HG03575 (cell line): ENCODE measurements around the gene NAPA.

Source experiments
- ATAC-seq: cut with Tn5 transposase; IDR thresholded peaks from one replicate; pipeline ENCODE4 v1.9.1; 2021; ENCODE audit not compliant: unreplicated experiment, insufficient number of reproducible peaks, low FRiP score; ENCODE audit errors: extremely low read depth

Gene NAPA

DNA sequence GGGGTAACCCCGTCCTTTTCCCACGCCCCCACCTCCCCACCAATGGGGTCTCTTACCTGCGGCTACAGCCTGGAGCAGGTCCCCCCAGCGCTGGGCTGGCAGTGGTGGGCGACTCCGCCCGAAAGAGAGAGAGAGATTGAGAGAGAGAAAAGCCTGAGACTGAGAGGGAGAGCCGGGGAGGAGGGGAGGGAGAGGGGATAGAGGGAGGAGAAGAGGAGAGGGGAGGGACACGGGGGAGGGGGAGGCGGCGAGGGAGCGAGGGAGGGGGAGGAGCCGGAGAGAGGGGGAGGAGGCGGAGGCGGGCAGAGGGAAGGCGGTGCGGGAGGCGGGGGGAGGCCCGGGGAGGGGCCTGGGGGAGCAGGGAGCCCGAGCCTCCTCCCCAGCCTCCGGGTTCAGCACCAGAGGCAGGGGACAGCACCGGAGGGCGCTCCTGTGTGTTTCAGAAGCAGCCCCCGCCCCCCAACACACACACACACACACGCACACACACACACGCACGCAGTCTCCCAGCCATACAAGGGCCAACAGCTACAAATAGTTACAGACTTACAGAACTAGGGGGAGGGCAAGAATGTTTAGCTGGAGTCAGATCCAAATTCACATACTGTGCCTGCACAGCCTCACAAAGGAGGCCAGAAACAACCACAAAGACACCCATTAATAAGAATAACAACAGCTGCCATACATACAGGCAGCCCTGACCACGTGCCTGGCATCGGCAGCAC lies 43.0 kb downstream of the NAPA start, which contains the start of gene SLC8A2:
Gene SLC8A2 (minus strand): TSS at position 161 of the 725 bp plus-strand sequence. CDS start 5,490 bp downstream, outside the sequence.
- ATAC-seq: no peak

DNA sequence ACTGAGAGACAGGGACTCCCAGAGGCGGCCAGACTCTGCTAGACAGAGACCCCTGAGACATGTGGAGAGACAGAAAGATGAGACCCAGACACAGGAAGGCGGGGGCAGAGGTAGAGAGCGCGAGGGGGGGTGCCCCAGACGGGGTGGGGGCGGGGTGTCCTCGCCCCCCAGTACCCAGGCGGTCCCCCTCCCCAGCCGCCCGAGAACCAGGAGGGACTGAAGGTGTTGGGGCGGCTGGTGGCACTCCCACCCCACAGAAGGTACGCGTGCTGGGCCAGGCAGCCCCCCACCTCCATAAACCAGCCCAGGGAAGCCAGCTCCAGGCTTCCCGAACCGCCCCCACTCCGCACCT lies 43.5 kb downstream of the NAPA start:
- no peak for ATAC-seq

DNA sequence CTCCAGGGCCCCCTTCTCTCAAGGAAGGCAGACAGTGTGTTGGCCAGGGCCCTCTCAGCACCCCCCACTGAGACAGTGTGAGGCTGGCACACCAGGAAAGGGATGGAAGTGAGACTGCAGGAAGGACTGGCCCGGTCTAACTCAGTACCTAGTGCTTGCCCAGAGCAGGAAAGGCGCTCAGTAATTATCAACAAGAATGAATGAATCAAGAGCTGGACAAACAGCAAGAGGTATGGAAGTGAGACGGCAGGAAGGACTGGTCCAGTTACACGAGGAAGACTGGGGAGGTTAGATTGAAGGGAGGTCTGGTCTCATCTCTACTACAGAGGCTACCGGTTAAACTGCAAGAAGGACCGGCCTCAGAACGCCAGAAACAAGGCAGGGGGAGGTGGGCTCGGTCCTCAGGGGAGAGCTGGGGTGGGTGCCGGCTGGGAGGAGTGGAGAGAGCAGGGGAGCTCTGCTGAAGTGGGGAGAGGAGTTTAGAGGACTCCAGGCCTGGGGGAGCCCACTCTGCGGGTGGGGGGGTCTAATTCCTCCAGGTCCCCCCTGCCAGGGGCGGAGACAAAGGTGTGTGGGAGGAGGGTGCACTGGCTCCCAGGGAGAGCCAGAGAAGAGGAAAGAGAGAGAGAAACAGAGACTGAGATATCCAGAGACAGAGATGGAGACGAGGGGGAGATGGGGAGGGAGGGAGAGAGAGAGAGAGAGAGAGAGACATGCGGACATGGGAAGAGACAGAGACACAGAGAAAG lies 44.2 kb downstream of the NAPA start:
- no peak for ATAC-seq

DNA sequence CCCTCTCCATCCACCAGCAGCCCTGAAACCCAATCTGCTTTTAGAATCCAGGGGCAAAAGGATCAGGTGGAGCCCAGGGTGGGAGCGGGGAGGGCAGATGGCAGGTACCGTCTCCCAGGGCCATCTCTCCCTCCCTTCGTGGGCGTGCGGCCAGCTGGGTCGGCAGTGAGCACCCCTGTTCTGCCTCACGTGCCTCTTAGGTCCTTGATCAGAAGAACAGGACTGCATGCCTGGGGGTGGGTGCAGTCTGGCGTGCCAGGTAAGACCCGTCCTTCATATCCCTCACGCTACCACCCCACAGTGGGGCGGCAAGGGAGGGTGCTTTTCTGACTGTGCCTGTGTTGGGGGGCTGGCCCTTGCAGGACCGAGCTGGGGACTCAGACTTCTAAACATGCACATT lies 45.1 kb downstream of the NAPA start:
- no peak for ATAC-seq

DNA sequence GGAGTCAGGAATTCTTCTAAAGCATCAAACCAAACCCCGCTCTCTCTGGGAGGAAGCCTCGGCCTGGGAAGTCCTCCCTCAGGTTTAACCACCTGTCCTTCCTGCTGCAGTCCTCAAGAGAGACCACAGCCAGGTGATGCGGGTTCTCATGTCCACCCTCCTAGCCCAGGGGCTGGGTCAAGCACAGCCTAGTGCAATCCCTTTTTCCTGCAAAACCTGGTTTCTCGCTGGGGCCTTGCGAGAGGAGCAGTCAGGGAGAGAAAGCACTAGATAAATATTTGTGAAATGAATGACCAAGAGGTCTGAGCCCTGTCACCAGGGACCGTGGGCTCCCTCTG lies 45.5 kb downstream of the NAPA start:
- no peak for ATAC-seq

DNA sequence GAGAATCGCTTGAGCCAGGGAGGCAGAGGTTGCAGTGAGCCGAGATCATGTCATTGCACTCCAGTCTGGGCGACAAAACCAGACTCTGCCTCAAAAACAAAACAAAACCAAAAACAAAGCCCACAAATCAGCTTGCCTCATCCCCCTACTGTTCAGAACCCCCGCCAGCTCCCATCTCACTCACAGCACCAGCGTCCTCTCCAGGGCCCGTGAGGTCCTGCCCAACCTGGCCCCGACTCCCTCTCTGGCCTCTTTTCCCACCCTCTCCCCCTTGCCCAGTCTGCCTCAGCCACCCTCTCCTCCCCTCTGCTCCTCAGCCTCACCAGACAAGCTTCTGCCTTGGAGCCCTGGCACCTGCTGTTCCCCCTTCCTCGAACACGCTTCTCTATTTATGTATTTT lies 46.9 kb downstream of the NAPA start:
- no peak for ATAC-seq

DNA sequence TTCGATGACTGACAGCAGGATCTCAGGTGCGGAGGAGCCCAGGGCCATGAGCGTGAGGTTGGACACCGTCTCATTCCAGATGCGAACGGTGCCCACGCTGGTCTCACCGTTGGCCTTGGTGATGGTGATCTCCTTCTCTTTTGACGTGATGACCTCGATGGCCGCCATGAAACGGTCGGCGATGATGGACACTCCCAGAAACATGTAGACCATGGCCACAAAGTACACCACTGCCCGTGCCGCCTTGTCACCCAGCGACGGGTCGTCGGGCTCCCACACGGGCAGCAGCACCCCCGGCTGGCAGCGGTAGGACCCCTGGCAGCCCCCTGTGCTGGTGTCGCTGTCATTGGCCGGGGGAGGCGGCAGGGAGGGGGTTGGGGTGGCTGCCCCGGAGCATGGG lies 48.9 kb downstream of the NAPA start:
- ATAC-seq: no peak

DNA sequence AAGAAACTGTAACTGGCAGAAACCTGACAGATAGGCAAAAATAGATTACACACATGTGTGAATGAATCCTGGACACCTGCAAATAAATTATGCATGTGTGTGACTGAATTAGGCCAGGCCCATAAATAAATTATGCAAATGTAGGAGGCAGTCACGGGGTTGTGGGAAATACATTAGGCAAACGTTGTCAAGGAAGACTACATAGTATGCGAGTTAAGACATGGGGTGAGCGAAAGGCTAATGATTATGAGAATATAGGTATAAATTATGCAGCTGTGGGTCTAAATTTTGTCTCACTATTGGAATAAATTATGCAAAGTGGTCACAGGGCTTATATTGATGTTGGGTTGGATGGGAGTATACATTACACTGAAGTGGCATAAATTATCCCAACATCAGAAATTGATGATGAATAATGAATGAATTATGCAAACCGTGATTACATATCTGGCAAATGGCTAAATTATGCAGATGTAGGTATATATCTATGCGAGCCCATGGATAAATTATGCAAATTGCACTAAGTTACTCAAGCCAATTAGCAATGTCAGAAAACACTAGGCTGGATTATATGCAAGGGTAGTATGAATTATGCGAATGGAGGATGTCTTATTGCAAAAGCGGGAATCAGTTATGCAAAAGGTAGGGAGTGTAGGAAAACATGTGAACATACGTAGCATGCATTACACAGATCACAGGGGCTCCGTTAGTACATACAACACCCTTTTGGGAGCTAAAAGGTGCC lies 50.0 kb downstream of the NAPA start:
- no peak for ATAC-seq

DNA sequence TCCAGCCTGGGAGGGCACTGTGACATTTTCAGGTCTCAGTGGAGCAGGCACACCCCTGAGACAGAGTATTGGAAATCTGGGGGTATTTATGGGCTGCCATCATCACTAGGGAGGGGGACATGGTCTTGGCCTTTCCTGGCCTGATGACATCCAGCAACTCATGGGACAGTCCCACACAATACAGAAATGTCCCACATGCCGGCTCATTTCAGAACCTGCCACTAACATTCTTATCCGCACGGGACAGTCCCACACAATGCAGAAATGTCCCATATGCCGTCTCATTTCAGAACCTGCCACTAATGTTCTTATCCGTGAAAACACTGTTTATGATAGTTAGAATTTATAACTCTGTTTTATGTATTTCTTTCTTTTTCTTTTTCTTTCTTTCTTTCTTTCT lies 53.0 kb downstream of the NAPA start:
- no peak for ATAC-seq

DNA sequence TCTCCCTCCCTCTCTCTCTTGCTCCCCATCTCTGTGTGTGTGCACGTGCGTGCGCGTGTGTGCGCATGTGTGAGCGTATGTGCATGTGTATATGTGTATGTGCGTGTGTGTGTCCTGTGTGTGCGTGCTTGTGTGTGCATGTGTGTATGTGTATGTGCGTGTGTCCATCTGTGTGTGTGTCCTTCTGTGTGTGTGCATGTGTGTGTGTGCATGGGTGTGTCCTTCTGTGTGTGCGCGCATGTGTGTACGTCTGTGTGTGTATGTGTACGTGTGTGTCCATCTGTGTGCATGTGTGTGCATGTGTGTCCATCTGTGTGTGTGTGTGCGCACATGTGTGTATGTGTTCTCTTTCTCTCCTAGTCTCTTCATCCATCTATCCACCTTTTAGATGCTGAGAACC lies 55.4 kb downstream of the NAPA start:
- no peak for ATAC-seq

DNA sequence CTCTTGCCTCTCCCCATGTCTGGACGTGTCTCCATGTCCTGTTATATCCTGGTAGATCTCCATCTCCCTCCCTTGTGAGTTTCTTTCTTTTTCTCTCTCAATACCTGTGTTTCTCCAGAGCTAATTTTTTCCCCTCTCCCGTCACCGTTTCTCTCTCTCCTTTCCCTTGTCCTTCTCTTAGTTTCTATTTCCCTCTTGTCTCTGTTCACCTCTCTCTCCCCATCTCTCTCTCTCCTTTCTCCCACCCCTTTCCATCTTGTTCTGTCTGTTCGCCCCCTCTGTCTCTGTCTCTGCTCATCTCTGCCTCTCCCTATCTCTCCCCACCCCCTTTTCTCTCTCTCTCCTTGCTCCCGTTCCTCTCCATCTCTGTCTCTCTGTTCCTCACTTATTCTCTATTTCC lies 56.2 kb downstream of the NAPA start:
- no peak for ATAC-seq

DNA sequence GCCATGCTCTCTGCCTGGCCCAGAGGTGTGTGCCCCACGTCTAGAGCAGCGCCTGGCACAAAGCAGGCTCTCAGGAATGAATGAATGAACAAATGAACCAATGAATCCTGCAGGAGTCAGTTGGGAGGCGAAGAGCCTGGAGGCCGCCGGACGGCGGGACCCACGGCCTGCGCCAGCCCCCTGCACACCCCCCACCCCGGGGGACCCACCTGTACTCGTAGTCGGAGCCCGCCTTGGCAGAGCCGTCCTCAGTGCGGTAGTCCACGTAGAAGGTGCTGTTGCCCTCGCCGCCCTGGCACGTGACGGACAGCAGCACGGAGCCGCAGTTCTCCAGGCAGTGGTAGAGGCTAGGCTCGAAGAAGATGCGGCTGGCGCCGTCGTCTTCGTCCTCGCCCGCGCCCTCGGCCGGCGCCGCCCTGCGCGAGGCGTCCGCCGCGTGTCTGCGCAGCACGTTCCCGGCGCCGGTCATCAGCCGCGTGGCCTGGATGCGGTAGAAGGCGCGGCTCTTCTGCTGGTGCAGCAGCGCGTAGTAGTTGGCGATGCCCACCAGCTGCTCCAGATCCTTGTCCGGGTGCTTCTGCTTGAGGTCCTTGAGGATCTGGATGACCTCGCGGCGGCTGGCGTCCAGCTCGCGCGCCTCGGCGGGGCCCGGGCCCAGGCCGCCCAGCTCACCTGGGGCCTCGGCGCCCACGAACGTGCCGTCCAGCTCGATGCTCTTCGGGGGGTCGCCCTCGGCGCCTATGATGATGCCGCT lies 58.0 kb downstream of the NAPA start:
- no peak for ATAC-seq

DNA sequence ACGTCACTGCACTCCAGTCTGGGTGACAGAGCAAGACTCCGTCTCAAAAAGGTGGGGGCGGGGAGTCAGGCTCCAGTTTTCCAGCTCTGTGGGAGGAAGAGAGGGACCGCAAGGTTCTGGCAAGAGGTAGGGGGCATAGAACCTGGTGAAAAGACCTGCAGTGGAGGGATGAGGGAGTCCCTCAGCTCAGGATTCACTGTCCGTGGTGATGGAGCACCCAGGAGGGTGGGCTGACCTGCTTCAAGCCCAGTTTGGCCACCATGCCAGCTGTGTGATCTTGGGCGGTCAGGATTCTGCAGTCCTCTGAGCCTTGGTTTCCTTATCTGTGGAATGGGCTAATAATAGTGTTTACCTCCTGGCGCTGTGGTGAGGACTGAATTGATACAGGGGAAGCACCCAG lies 64.4 kb downstream of the NAPA start:
- ATAC-seq: no peak

DNA sequence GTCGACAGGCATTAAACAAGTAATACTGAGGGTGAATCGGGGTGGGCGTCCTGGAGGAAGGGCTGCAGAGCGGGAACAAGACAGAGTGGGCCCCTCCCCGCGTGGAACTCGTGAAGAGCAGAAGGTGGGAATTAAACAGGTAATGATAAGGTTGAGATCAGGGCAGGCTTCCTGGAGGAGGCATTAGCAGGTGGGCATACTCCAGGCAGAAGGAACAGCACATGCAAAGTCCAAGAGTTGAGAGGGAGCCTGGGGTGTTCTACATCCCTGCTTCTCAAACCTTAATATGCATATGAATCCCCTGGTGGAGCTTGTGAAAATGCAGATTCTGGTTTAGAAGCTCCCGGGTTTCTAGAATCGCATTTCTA lies 66.5 kb downstream of the NAPA start:
- ATAC-seq: no peak

DNA sequence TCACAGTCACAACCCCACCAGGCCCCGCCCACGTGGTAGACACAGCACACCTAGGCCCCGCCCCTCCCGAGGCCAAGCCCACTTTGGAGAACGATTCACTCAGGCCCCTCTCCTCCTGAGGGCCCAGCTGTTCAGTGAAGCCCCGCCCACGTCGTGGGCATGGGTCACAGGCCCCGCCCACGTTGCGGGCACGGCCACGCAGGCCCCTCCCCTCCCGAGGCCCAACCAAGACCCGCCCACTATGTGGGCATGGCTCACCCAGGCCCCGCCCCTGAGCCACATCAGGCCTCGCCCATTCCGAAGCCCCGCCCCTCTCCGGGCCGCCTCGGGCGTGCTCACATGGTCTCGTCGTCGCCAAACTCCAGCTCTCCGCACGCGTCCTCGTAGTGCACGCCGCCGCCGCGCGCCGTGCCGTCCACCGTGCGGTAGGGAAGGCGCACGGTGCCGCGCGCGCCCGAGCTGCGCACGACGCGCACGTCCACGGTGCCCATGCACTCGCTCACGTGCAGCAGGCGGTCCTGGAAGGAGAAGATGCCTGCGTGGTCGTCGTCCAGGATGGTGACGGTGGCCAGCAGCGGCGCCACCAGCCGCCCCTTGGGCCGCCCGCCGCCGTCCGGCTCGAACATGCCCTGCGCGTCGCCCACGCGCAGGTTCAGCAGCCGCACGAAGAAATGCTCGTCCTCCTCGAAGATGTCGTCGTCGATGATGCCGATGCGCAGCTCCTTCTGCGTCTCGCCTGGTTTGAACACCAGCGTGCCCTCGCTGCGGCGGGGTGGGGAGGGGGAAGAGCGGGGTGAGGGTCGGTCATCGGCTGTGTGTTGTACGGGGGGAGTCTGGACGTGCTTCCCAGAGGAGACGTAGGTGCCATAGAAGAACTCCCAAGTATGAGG lies 67.1 kb downstream of the NAPA start:
- no peak for ATAC-seq

DNA sequence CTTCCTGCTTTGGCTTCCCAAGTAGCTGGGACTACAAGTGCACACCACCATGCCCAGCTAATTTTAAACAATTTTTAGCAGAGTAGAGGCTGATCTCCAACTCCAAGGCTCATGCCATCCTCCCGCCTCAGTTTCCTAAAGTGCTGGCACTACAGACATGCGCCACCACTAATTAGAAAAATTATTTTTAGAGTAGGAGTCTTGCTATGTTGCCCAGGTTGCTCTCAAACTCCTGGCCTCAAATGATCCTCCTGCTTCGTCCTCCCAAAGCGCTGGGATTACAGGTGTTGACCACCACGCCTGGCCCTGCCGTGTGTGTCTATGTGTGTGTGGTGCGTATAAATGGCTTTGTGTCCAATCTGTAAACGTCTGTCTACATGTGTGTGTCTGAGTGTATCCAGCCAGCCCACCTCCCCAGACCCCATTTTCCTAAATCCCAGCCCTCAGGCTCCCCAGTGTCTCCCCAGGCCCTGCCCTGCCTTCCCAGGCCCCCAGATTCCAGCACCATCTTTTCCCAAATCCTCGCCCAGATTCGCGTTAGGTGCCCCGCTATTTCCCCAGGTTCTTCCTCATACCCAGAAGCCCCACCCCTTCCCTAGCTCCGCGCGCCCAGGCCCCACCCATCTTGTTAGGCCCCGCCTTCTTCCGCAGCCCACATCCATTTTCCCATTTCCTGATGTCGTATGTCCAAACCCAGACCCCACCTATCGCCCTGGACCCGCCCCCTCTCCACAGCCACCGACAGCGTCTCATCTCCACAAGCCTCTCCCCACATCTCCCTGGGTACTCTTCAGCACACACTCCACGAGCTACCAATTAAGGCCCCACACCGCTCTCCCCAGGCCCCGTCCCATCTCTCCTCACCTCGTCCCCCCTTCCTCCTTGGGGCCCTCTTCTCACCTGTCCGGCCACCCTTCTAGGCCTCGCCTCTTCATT lies 68.1 kb downstream of the NAPA start:
- ATAC-seq: no peak

DNA sequence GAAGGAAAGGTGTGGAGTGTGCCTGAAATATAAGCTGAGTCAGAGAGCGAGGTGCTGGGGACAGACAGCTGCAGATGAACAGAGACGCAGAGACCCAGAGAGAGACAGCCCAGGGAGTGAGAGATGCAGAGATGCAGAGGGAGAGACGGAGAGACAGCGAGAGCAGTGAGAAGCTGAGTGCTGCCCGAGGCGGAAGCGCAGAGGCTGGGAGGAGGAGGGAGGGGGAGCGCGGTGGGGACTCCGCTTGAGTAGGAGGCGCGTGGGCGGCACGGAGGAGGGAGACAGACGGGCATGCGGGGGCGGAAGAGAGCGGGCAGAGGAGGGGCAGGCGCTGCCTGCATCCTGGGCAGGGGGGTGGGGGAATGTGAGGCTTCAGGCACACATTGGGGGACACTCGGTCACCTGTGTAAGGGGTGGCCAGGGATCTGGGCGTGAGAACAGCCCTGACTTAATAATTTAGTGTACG lies 68.9 kb downstream of the NAPA start:
- ATAC-seq: no peak

DNA sequence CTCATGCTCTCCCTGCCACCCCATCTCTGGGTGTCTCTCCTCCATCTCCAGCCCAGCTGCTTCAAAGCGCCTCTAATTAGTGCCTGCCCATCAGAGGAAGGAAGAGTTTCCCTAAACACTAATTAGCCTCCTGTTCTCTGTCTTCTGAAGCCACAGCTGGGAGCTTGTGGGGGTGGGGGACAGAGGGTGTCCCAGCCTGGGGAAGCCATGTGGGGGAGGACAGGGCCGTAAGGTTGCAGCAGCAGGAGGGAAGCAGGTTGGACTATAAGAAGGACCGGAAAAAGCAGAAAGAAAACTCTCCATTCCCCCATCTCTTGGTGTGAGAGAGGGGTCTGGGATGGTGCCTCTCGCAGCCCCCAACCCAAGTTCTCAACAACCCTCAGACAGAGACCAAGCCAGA lies 69.3 kb downstream of the NAPA start:
- no peak for ATAC-seq
